Measurements from ENCODE around the gene PCSK7.

Gene PCSK7

DNA sequence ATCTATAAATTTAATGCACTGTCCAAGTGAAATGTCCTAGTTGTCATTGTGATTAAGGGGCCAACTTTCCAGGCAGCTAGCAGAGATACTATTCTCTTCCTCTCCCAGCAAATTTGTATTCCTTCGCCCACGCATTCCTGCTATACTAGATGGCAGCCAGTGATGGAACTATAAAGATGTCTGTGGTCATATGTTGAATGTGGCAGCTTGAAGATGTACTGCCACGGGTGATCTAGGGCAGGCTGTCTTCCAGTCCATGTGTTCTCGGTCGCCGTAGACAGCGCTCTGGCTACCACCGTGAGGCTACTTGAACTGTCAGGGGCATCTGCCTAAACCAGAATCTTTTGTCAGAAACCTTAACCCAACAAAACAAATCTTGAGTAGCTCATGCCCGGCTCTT is 61.7 kb downstream of the PCSK7 start:
- H2AFZ ChIP-seq (ENCODE audit: low read length): no peak overlapping the region
- H3K4me3 ChIP-seq (ENCODE audit: low read length, poor library complexity, severe bottlenecking): no peak overlapping the region
- H4K20me1 ChIP-seq (ENCODE audit: insufficient read depth, low read length, poor library complexity, severe bottlenecking): peaks cover 13% of the 10 kb centered on the region
- no peak overlapping the region for H3K9ac ChIP-seq (ENCODE audit: low read depth, low read length, poor library complexity, severe bottlenecking)
- H3K27me3 ChIP-seq (ENCODE audit: insufficient read depth, low read length, poor library complexity, severe bottlenecking): no peaks in the 10 kb centered on the region
- H3K9me2 ChIP-seq (replicated peaks; ENCODE audit: low read depth, low read length): no peaks in the 10 kb centered on the region
- H3K79me2 ChIP-seq (ENCODE audit: insufficient read depth, low read length): peaks cover 10% of the 10 kb centered on the region; the same call in 1 of the 2 replicates
- H3K4me2 ChIP-seq (ENCODE audit: low read depth, low read length, poor library complexity, severe bottlenecking): no peak overlapping the region
- TF ChIP-seq EZH2phosphoT487 (IDR thresholded peaks at IDR 0.05; ENCODE audit: borderline replicate concordance): no peak
- TF ChIP-seq, protein P1, sequence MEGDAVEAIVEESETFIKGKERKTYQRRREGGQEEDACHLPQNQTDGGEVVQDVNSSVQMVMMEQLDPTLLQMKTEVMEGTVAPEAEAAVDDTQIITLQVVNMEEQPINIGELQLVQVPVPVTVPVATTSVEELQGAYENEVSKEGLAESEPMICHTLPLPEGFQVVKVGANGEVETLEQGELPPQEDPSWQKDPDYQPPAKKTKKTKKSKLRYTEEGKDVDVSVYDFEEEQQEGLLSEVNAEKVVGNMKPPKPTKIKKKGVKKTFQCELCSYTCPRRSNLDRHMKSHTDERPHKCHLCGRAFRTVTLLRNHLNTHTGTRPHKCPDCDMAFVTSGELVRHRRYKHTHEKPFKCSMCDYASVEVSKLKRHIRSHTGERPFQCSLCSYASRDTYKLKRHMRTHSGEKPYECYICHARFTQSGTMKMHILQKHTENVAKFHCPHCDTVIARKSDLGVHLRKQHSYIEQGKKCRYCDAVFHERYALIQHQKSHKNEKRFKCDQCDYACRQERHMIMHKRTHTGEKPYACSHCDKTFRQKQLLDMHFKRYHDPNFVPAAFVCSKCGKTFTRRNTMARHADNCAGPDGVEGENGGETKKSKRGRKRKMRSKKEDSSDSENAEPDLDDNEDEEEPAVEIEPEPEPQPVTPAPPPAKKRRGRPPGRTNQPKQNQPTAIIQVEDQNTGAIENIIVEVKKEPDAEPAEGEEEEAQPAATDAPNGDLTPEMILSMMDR (conservative IDR thresholded peaks at IDR 0.05; ENCODE audit: low read length): no peak
- no peaks in the 10 kb centered on the region for H3K4me1 ChIP-seq (ENCODE audit: insufficient read depth, low read length, poor library complexity, severe bottlenecking)
- H3F3A ChIP-seq (ENCODE audit: low read depth): peaks cover 3% of the 10 kb centered on the region; the same call in 1 of the 2 replicates
- H3K36me3 ChIP-seq (ENCODE audit: insufficient read depth, low read length): peaks cover 68% of the 10 kb centered on the region
- H3K9me3 ChIP-seq (ENCODE audit: insufficient read depth, low read depth, low read length): no peaks in the 10 kb centered on the region

DNA sequence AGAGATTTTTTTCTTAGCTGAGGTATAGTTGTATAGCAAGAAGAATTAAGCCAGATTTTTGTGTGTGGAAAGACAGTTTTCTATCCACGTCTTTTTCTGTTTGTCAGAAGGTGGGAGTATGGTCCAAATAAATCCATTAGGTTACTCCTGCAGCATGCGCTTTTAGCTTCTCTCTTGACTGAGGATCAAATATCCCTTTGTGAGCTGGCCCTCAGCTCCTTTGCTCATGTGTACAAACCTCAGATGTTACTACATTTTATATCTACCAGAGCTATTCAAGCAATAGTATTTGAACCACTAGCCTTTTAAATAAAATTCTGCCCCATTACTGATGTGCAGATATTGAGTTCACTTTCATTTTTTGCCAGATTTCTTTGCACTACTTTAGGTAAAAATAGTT is 62.1 kb downstream of the PCSK7 start:
- TF ChIP-seq, protein P1 (conservative IDR thresholded peaks at IDR 0.05; ENCODE audit: low read length): no peak
- no peak for TF ChIP-seq EZH2phosphoT487 (IDR thresholded peaks at IDR 0.05; ENCODE audit: borderline replicate concordance)
- Histone ChIP-seq H3K9me3 (ENCODE audit: insufficient read depth, low read depth, low read length) (no peaks in the 10 kb centered on the region), H3K27me3 (ENCODE audit: insufficient read depth, low read length, poor library complexity, severe bottlenecking) (no peaks in the 10 kb centered on the region), H3K4me3 (ENCODE audit: low read length, poor library complexity, severe bottlenecking) (no peak overlapping the region), H3F3A (ENCODE audit: low read depth) (peaks cover 3% of the 10 kb centered on the region; the same call in 1 of the 2 replicates), H3K4me2 (ENCODE audit: low read depth, low read length, poor library complexity, severe bottlenecking) (no peak overlapping the region), H3K36me3 (ENCODE audit: insufficient read depth, low read length) (peaks cover 70% of the 10 kb centered on the region), H3K79me2 (ENCODE audit: insufficient read depth, low read length) (peaks cover 10% of the 10 kb centered on the region; the same call in 1 of the 2 replicates), H3K9me2 (replicated peaks; ENCODE audit: low read depth, low read length) (no peaks in the 10 kb centered on the region), H3K9ac (ENCODE audit: low read depth, low read length, poor library complexity, severe bottlenecking) (no peak overlapping the region), H2AFZ (ENCODE audit: low read length) (no peak overlapping the region), H3K4me1 (ENCODE audit: insufficient read depth, low read length, poor library complexity, severe bottlenecking) (no peaks in the 10 kb centered on the region), H4K20me1 (ENCODE audit: insufficient read depth, low read length, poor library complexity, severe bottlenecking) (peaks cover 13% of the 10 kb centered on the region)

DNA sequence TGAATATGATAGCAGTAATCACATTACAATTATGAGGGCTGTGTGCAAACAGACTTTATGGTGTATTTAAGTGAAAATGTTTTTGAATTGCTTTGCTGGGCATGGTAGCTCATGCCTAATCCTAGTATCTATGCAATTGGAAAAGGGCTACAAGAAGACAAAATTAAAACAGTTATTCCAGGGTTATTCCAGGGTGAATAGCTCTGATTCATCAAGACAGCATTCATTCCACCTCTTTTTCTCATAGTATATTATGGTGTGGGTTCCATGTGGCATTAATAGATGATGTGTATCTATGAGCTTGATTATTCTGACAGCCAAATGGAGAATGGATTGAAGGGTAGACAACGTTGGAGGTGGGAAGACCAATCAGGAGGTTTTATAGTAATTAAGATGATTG is 65.4 kb downstream of the PCSK7 start:
- Histone ChIP-seq H3K9me2 (replicated peaks; ENCODE audit: low read depth, low read length) (no peaks in the 10 kb centered on the region), H3K4me2 (ENCODE audit: low read depth, low read length, poor library complexity, severe bottlenecking) (no peak overlapping the region), H3K4me3 (ENCODE audit: low read length, poor library complexity, severe bottlenecking) (no peak overlapping the region), H2AFZ (ENCODE audit: low read length) (no peak overlapping the region), H4K20me1 (ENCODE audit: insufficient read depth, low read length, poor library complexity, severe bottlenecking) (peaks cover 25% of the 10 kb centered on the region), H3F3A (ENCODE audit: low read depth) (no peaks in the 10 kb centered on the region), H3K4me1 (ENCODE audit: insufficient read depth, low read length, poor library complexity, severe bottlenecking) (no peaks in the 10 kb centered on the region), H3K27me3 (ENCODE audit: insufficient read depth, low read length, poor library complexity, severe bottlenecking) (no peaks in the 10 kb centered on the region), H3K36me3 (ENCODE audit: insufficient read depth, low read length) (peaks cover 95% of the 10 kb centered on the region), H3K79me2 (ENCODE audit: insufficient read depth, low read length) (peaks cover 18% of the 10 kb centered on the region; the same call in 1 of the 2 replicates), H3K9me3 (ENCODE audit: insufficient read depth, low read depth, low read length) (no peaks in the 10 kb centered on the region), H3K9ac (ENCODE audit: low read depth, low read length, poor library complexity, severe bottlenecking) (no peak overlapping the region)
- no peak for TF ChIP-seq EZH2phosphoT487 (IDR thresholded peaks at IDR 0.05; ENCODE audit: borderline replicate concordance)

DNA sequence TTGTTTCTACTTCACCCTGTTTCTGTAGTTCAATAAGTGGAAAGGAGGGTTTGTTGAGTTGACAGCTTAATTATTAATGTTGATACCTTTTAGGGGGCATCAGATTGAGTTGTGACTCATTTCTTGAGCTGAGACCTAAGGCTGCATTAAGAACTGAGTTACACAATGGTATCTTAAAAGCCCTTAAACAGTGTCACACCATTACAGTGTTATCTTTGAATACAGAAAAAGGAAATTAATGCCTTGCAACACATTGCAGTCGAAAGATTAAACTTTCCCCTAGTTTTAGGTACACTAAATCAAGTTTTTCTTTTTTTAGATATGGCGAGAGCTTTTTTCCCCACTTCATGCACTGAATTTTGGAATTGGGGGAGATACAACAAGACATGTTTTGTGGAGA is 71.0 kb downstream of the PCSK7 start:
- Histone ChIP-seq H3K27me3 (ENCODE audit: insufficient read depth, low read length, poor library complexity, severe bottlenecking) (no peaks in the 10 kb centered on the region), H3K9me3 (ENCODE audit: insufficient read depth, low read depth, low read length) (no peaks in the 10 kb centered on the region), H3K36me3 (ENCODE audit: insufficient read depth, low read length) (peaks cover 84% of the 10 kb centered on the region), H3K4me3 (ENCODE audit: low read length, poor library complexity, severe bottlenecking) (no peak overlapping the region), H4K20me1 (ENCODE audit: insufficient read depth, low read length, poor library complexity, severe bottlenecking) (peaks cover 69% of the 10 kb centered on the region), H3K4me1 (ENCODE audit: insufficient read depth, low read length, poor library complexity, severe bottlenecking) (no peaks in the 10 kb centered on the region), H3K79me2 (ENCODE audit: insufficient read depth, low read length) (peaks cover 62% of the 10 kb centered on the region), H3K9ac (ENCODE audit: low read depth, low read length, poor library complexity, severe bottlenecking) (no peak overlapping the region), H2AFZ (ENCODE audit: low read length) (no peak overlapping the region), H3F3A (ENCODE audit: low read depth) (no peaks in the 10 kb centered on the region), H3K9me2 (replicated peaks; ENCODE audit: low read depth, low read length) (no peaks in the 10 kb centered on the region), H3K4me2 (ENCODE audit: low read depth, low read length, poor library complexity, severe bottlenecking) (no peak overlapping the region)
- TF ChIP-seq, protein P1 (conservative IDR thresholded peaks at IDR 0.05; ENCODE audit: low read length): no peak
- no peak for TF ChIP-seq EZH2phosphoT487 (IDR thresholded peaks at IDR 0.05; ENCODE audit: borderline replicate concordance)

All from Loucy (cell line).